Lung (tissue), 12 donors: ENCODE measurements around the gene SP6. TPM values are rescaled to one million over a fixed set of nuclear protein-coding genes. Genes with fewer than 3 reads are reported as not detected.

Experiments
- ATAC-seq: fragments of 200-7000 bp; cut with Tn5 transposase; one replicate; pipeline ENCODE4 v1.9.1; 2020; ENCODE audit warnings: moderate number of reproducible peaks; ENCODE audit not compliant: insufficient read depth, low FRiP score
- DNase-seq, 3 donors: peaks; one replicate each; pipeline ENCODE4 v3.0.0-alpha.2; 2013 to 2017
- H3K27ac ChIP-seq, 2 donors: one replicate each; pipeline ENCODE4 v1.5.1; 2013; ENCODE audit warnings: mild to moderate bottlenecking in 2 of 2, moderate library complexity in 2 of 2, control low read depth in 1 of 2, inconsistent platforms in 1 of 2, low read depth in 1 of 2, low read length in 1 of 2
- H3K27me3 ChIP-seq, 3 donors: one replicate each; pipeline ENCODE4 v1.5.1; 2013; ENCODE audit warnings: low read length in 2 of 3; ENCODE audit not compliant: control insufficient read depth in 3 of 3, insufficient read depth in 3 of 3
- H3K36me3 ChIP-seq, 4 donors: one replicate each; pipeline ENCODE4 v1.5.1; 2013; ENCODE audit warnings: low read length in 4 of 4, mild to moderate bottlenecking in 1 of 4, moderate library complexity in 1 of 4; ENCODE audit not compliant: control insufficient read depth in 4 of 4, insufficient read depth in 4 of 4
- H3K4me1 ChIP-seq, 5 donors: one replicate each; pipeline ENCODE4 v1.5.1; 2013; ENCODE audit warnings: low read length in 5 of 5, mild to moderate bottlenecking in 2 of 5, moderate library complexity in 1 of 5; ENCODE audit not compliant: control insufficient read depth in 5 of 5, insufficient read depth in 5 of 5
- H3K4me3 ChIP-seq: one replicate; pipeline ENCODE4 v1.5.1; 2013; ENCODE audit warnings: mild to moderate bottlenecking, control low read depth, moderate library complexity
- H3K9ac ChIP-seq, 2 donors: one replicate each; pipeline ENCODE4 v1.5.1; 2013; ENCODE audit warnings: low read length in 2 of 2, control low read depth in 1 of 2; ENCODE audit not compliant: insufficient read depth in 1 of 2
- H3K9me3 ChIP-seq, 4 donors: one replicate each; pipeline ENCODE4 v1.5.1; 2013; ENCODE audit warnings: low read length in 3 of 4, mild to moderate bottlenecking in 1 of 4, moderate library complexity in 1 of 4; ENCODE audit not compliant: control insufficient read depth in 4 of 4, insufficient read depth in 3 of 4
- CTCF ChIP-seq: IDR thresholded peaks from 2 replicates; pipeline ENCODE4 v1.5.1; 2012; ENCODE audit warnings: mild to moderate bottlenecking; ENCODE audit errors: control extremely low read depth, extremely low read depth
- WGBS, 2 donors: extraction: QIAGEN DNeasy Blood & Tissue Kit; methylation state at CpG; one replicate each; pipeline ENCODE4 v1.1.7; 2013; 5-methylcytosine and 5-hydroxymethylcytosine counted together
- polyA plus RNA-seq, 2 donors: library from polyadenylated mRNA; stranded (reverse); fragments of 200-250 nt; gene quantifications; one replicate each; pipeline ENCODE4 v1.2.1, GENCODE V29; 2013
- total RNA-seq, 2 donors: library from RNA; depleted of rRNA in 1 of 2; stranded (reverse); fragments of >200 nt in 1 of 2; gene quantifications; one replicate each; pipeline ENCODE4 v1.2.1, GENCODE V29; 2014 to 2021
- donor health status: control.
- donor health status: control.
- donor health status: Bipolar disorder and iron deficiency.
- donor health status: healthy.
- donor health status: DM: yes; HTN: yes; CAD: no.

Gene SP6
- total and polyA plus RNA-seq, 4 donors: 2.3 to 4.5 (median 3.5) TPM

GRCh38 chr17:47819475-47819874 lies 31.5 kb downstream of the SP6 start:
- DNase-seq (no peak), ATAC-seq (no peak)
- no peak for TF ChIP-seq CTCF
- no peaks in the 10 kb centered on the region for H3K27me3 ChIP-seq
- H3K9ac ChIP-seq: no peak overlapping the region
- H3K36me3 ChIP-seq: peaks cover 5 to 56% (median 14%) of the 10 kb centered on the region in 4 donors
- H3K27ac ChIP-seq: peak overlapping the region in 1 of 2 donors; percentile 28
- WGBS, 2 donors: 69 to 72% methylated on average over 10 of the region's 10 CpGs
- H3K9me3 ChIP-seq: no peaks in the 10 kb centered on the region
- H3K4me1 ChIP-seq: peaks cover 2 to 20% (median 7%) of the 10 kb centered on the region in 5 donors
- no peak overlapping the region for H3K4me3 ChIP-seq

GRCh38 chr17:47818002-47818695 lies 32.8 kb downstream of the SP6 start:
- H3K4me1 ChIP-seq: peaks cover 2 to 20% (median 7%) of the 10 kb centered on the region in 5 donors
- H3K27me3 ChIP-seq: no peaks in the 10 kb centered on the region
- no peak for TF ChIP-seq CTCF
- 95 to 99% methylated on average over 11 of the region's 11 CpGs for WGBS, 2 donors
- no peak overlapping the region for H3K27ac ChIP-seq
- DNase-seq: no peak
- H3K4me3 ChIP-seq: no peak overlapping the region
- peaks cover 0 to 58% (median 10%) of the 10 kb centered on the region in 4 donors for H3K36me3 ChIP-seq
- no peak for ATAC-seq
- H3K9ac ChIP-seq: no peak overlapping the region
- H3K9me3 ChIP-seq: no peaks in the 10 kb centered on the region

GRCh38 chr17:47816947-47817346 lies 34.0 kb downstream of the SP6 start:
- Histone ChIP-seq H3K27ac (no peak overlapping the region), H3K4me3 (no peak overlapping the region), H3K9me3 (no peaks in the 10 kb centered on the region), H3K27me3 (no peaks in the 10 kb centered on the region), H3K36me3 (peaks cover 0 to 67% (median 14%) of the 10 kb centered on the region in 4 donors), H3K9ac (no peak overlapping the region), H3K4me1 (peaks cover 0 to 16% (median 4%) of the 10 kb centered on the region in 5 donors)
- TF ChIP-seq CTCF: no peak
- WGBS, 2 donors: 98% methylated on average over 10 of the region's 10 CpGs
- ATAC-seq (no peak), DNase-seq (no peak)
